Measurements from ENCODE around the gene SUGCT. TPM values are rescaled to one million over a fixed set of nuclear protein-coding genes. Genes with fewer than 3 reads are reported as not detected.

Gene SUGCT
- total and polyA plus RNA-seq, 2 of the 8 experiments (the other 6 are each of a cell fraction or from before 2014, with no cell fraction given), result 2.8 to 5.4 TPM

DNA sequence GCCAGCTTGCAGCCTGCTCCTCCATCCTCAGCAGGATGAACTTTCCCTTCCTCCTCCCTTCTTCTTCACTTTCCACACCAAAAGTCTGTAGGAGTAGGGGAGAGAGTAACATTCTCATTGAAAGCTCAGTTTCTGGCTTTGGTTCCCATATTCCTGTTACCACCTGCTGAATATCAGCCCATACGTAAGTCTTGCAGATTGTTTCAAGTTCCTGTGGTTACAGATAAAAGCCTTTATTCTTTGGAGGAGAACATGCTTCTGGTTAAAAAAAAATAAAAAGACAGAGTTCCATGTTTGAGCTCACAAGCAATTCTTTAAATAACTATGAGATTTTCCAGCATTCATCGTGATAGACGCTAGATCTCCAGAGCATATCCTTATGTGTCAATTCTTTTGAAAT lies 637.3 kb downstream of the SUGCT start:
- CTCF ChIA-PET (ENCODE audit: partially characterized antibody), result interaction anchor here (0.6 kb wide), 1 partner anchor 192 kb away, joined by 3 read pairs; no protein-coding TSS in a partner anchor
- Histone ChIP-seq H3K36me3 (ENCODE audit: control insufficient read depth in 2 of 4, insufficient read depth in 4 of 4, low read length in 3 of 4) (no peaks in the 10 kb centered on the region), H3K4ac (replicated peaks; ENCODE audit: insufficient read length, low read depth, low read length) (no peak overlapping the region), H3K4me3 (ENCODE audit: extremely low read depth in 1 of 4, insufficient read depth in 2 of 4, low read depth in 3 of 4, low read length in 4 of 4) (no peak overlapping the region), H3K23me2 (ENCODE audit: low read depth, low read length) (no peaks in the 10 kb centered on the region), H4K91ac (replicated peaks; ENCODE audit: insufficient read length, low read length) (no peak overlapping the region), H3K9me3 (ENCODE audit: insufficient read depth in 2 of 2, low read depth in 1 of 2, low read length in 1 of 2) (no peaks in the 10 kb centered on the region), H3K9ac (replicated peaks in 1 of 4; ENCODE audit: extremely low read depth in 1 of 4, low read depth in 3 of 4, low read length in 3 of 4) (no peak overlapping the region), H3K56ac (replicated peaks; ENCODE audit: insufficient read length, low read depth, low read length) (no peak overlapping the region), H2BK12ac (ENCODE audit: low read depth, low read length) (no peak overlapping the region), H3K18ac (ENCODE audit: extremely low read depth, low read length) (no peak overlapping the region), H3K4me1 (replicated peaks in 1 of 4; ENCODE audit: control insufficient read depth in 3 of 4, insufficient read depth in 4 of 4, low read length in 3 of 4) (no peaks in the 10 kb centered on the region), H3K4me2 (ENCODE audit: insufficient read depth in 1 of 2, low read depth in 2 of 2, low read length in 2 of 2) (no peak overlapping the region), H2BK5ac (ENCODE audit: low read depth, low read length) (no peak overlapping the region), H3K27ac (ENCODE audit: low read depth, low read length) (no peak overlapping the region), H2AFZ (ENCODE audit: low read length) (no peak overlapping the region), H3K14ac (ENCODE audit: insufficient read length) (no peak overlapping the region), H2BK15ac (ENCODE audit: low read length) (no peak overlapping the region), H3K79me2 (ENCODE audit: control insufficient read depth in 1 of 2, insufficient read depth in 2 of 2, low read length in 2 of 2) (no peaks in the 10 kb centered on the region), H3K79me1 (ENCODE audit: low read depth, low read length) (no peaks in the 10 kb centered on the region), H2AK5ac (ENCODE audit: low read depth, low read length) (no peak overlapping the region), H3K27me3 (replicated peaks in 1 of 4; ENCODE audit: control insufficient read depth in 3 of 4, extremely low read depth in 1 of 4, insufficient read depth in 3 of 4, low read length in 3 of 4) (no peaks in the 10 kb centered on the region), H2BK20ac (ENCODE audit: low read length) (no peak overlapping the region), H4K8ac (ENCODE audit: extremely low read depth, insufficient read depth, low read length) (no peak overlapping the region), H3K23ac (ENCODE audit: insufficient read length) (no peak overlapping the region), H2BK120ac (replicated peaks; ENCODE audit: low read depth, low read length) (no peak overlapping the region), H4K20me1 (replicated peaks in 1 of 2; ENCODE audit: control insufficient read depth in 1 of 2, insufficient read depth in 2 of 2, low read length in 2 of 2) (no peaks in the 10 kb centered on the region), H4K5ac (ENCODE audit: insufficient read length, low read depth, low read length) (no peak overlapping the region)
- no peak for FAIRE-seq
- DNase-seq (ENCODE audit: low read depth in 1 of 2, low spot score in 2 of 2), result no peak
- POLR2A ChIA-PET (ENCODE audit: partially characterized antibody), result interaction anchor here (0.7 kb wide), 1 partner anchor 165 kb away, joined by 3 read pairs; no protein-coding TSS in a partner anchor
- 89% methylated on average over 3 of the region's 3 CpGs; no CpG with 5 or more reads in 1 of the 2 experiments for WGBS, 2 experiments (ENCODE audit: extremely low coverage in 1 of 2, insufficient coverage in 1 of 2, insufficient read length in 1 of 2, insufficient replicate concordance in 2 of 2, low coverage in 1 of 2, low lambda C conversion rate in 2 of 2, missing lambda C conversion rate in 1 of 2)
- TF ChIP-seq ASH2L (IDR thresholded peaks at IDR 0.05; ENCODE audit: low read length) (no peak), SIX5 (IDR thresholded peaks at IDR 0.05; ENCODE audit: low read depth, low read length) (no peak)
